K562 treated with DMSO at 1 percent for 48 hours (cell line): ENCODE measurements around the gene PCED1B. TPM values are rescaled to one million over a fixed set of nuclear protein-coding genes. Genes with fewer than 3 reads are reported as not detected.

ENCODE experiments used
- total RNA-seq: library from RNA; unstranded; fragments of 300-600 nt; gene quantifications from 2 replicates; pipeline ENCODE4 v1.2.3, GENCODE V29; 2022; ENCODE audit warnings: low replicate concordance; ENCODE audit errors: extremely low read depth

Gene PCED1B, protein sequence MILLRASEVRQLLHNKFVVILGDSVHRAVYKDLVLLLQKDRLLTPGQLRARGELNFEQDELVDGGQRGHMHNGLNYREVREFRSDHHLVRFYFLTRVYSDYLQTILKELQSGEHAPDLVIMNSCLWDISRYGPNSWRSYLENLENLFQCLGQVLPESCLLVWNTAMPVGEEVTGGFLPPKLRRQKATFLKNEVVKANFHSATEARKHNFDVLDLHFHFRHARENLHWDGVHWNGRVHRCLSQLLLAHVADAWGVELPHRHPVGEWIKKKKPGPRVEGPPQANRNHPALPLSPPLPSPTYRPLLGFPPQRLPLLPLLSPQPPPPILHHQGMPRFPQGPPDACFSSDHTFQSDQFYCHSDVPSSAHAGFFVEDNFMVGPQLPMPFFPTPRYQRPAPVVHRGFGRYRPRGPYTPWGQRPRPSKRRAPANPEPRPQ
- not detected in 2 replicates for total RNA-seq

GRCh38 chr12:47079468-47079980 lies at the start of gene PCED1B, which contains the start of gene AMIGO2:
Gene PCED1B (plus strand): TSS chr12:47079621. CDS start chr12:47235064, 155,443 bp downstream.
Gene AMIGO2 (minus strand): TSS chr12:47079959. CDS start chr12:47079002, 957 bp downstream.

Other genes with a start within 250 kb of the PCED1B start
- gene AMIGO2, start 338 bp downstream of the PCED1B start, total RNA-seq, result not detected in 2 replicates